Non-pigmented ciliary epithelial cell (primary cell): ENCODE results near the gene RPL21.
"Not testable (repeated sequence)": the region's sequence is repeated elsewhere in the genome, so short reads cannot be mapped to it uniquely, and the experiment has no call there.

Experiments used
- DNase-seq: peaks from one replicate; pipeline ENCODE4 v3.0.0-alpha.2; 2010; ENCODE audit warnings: low read depth

RPL21 gene

DNA sequence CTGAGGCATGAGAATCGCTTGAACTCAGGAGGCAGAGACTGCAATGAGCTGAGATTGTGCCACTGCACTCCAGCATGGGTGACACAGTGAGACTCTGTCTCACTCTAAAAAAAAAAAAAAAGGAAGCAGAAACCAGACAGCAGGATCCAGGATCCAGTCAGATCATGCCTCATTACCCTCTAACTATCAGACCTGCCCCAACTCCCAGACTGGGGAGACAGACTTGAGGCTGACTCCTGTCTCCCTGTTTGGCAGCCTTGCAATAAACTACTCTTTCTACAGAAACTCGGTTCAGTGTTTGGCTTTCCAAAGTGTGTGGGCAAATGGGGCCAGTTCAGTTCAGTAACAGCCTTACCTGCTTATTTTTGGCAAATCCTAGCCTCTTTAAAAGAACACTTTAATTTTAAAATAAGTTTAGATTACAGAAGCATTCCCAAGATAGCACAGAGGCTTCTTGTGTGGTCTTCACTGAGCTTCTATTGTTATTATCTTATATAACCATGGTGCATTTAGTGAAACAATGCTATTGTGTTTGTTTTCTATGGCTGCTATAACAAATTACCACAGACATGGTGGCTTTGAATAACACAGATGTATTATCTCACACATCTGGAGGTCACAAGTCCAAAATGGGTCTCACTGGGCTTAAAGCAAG, 37.8 kb downstream of the RPL21 start:
- no peak for DNase-seq

DNA sequence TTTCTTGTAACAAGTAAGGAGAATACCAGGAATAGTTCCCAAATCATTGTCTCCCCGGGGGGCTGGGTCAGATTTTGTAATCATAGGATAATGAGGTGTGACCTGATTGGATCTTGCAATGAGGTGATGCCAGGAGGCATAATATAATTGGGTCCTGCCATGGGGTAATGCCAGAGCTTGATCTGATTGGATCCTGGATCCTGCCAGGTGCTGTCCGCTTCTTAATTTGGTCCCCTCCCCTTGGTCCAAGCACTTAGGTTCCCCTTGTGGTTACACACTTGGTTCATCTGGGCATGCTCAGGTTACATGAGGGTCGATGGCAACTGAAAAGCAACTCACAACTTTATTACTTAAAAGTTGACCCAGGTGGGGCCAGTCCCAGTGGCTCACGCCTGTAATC, 39.4 kb downstream of the RPL21 start:
- no peak for DNase-seq

DNA sequence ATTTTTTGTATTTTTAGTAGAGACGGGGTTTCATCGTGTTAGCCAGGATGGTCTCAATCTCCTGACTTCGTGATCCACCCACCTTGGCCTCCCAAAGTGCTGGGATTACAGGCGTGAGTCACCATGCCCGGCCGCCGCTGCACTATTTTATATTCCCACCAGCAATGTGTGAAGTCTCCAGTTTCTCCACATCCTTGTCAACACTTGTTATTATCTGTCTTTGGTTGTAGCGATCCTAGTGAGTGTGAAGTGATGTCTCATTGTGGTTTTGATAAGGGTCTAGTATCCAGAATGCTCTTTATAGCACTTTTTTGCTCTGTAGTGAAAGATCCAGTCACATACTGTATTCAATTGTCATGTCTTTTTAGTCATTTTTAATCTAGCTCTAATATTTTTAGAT, 40.6 kb downstream of the RPL21 start:
- not testable (repeated sequence) for DNase-seq

DNA sequence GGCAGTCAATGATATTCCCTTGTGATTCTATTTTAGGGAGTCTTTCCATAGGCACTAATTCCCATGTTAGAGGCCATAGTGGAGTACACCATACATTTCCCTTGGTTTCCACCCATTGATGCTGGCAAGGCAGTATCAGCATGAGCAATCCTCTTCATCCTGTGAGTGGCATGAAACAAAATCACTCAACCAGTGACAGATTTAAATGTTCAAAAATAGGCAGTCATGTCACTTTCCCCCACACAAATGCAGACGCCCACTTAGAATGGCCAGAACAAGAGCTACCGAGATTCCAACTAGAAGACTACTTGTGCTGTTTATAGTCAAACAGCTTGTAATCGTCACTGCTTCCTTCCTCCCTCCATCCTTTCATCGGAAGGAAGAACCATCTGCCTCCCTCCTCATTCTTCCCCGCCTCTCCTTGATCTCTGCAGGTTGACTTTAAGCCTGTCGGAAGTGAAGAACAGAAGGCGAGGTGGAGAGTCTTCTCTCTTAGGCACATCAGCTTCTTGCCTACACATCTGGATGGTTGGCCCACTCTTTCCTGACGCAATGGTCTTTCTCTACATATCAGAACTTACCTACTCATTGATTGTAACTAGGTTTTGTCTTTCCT, 41.8 kb downstream of the RPL21 start:
- DNase-seq: no peak

DNA sequence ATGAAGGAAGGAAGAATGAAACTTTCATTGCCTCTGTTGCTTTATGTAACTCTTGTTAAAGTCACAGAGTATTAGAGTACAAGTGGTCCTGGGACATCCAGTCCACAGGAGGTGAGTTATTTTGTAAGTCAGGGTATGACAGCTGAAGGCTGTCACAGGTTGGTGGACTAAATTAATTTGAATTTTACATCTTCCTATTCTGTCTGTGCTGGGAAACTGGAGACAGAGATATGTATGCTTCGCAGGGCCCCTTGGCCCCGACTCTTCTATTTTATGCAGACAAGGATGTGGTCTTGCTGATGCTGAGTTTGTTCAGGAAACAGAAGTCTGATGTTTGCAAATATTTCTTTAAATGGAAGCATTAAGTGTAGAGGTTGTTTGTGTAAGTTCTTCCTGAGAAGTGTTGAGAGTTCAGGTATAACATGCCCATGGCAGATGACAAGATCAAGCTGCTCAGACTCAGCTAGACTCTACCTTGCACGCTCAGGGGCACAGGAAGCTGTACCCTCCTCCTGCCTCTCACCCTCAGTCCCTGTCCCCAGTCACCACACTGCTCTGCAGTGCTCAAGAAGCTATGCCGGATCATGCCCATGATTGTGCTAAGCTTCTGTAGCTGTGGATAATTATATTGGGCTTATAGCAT, 42.6 kb downstream of the RPL21 start:
- DNase-seq: no peak

DNA sequence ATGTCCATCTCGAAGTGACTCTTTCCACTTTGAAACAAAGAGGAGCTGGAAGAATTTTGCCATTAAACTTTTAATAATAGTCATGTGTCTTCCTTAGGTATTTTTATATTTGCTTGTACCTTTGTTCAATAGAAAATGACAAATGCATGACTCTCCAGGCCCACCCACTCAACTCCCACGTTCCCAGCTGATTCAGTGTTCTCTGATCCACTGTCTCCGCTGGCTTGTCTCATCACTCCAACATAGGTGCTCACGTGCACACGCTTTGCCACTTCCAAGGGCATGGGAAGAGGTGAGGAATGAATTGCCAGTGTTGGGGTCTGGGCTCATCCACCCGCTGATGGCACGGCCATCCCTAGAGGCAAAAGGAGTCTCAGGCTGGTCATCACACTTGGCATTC, 43.7 kb downstream of the RPL21 start:
- no peak for DNase-seq

DNA sequence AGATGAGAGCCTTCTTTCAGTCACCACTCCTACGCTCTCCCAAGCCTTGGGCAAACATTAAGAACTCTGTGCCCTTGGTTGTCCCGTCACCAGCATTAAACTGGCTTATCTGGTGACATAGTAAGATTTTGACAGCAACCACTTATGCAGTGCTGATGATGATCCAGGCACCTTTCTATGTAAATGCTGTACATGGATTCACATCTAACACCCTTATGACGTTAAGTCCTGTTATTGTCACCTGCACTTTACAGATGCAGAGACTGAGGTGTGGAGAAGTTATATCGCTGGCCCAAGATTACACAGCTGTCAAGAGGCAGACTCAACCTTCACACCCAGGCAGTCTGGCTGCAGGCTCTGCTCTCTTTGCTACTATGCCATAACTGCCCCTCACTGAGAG, 44.3 kb downstream of the RPL21 start:
- DNase-seq: no peak

DNA sequence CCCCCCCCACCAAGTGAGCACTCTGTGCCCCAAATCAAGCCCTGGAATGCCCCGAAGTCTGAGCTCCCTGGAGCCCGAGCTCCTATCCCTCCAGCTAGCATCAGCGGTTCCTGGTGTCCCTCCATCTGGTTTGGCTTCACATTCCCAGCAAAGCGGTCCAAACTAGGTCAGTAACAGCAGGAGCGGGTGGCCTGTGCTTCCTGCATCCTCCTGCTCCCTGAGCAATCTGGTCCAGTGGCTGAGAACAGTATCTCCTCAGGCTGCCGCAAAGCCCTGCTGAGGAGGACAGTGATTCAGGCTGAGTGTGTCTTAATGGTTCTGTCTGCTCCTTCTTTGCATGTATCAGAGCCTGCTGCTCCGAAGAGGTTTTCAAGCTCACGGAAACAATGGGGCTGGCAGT, 45.1 kb downstream of the RPL21 start:
- no peak for DNase-seq

DNA sequence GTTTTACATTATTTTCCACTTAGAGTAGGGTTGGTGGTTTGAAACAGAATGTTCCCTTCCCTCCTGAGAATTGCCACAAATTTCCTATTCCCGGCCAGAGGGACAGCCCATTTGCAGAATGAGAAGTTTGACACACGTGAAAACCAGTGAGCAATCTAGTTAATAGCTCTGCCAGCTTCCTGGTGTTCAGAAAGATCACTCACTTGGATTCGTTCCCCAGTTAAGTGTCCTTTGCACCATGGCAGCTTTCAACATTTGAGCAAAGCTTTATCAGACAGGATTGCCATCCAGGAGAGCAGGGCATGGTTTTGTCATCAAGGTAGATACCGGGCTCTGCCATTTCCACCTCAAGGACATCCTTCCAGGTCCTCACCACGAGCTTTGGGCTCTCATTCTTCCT, 47.5 kb downstream of the RPL21 start:
- DNase-seq: no peak

DNA sequence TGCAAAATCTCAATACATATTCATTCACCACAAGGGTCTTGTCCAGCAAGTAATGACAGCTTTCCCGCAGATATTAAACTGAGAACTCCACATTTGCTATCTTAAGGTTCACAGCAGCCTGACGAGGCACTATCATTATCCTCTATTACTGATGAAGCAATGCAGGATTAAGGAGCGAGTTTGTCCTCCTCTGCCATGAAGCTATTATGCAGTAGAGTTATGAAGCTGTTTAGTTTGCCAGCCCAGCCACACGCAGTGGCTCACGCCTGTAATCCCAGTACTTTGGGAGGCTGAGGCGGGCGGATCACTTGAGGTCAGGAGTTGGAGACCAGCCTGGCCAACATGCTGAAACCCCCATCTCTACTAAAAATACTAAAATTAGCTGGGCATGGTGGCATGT, 49.0 kb downstream of the RPL21 start:
- not testable (repeated sequence) for DNase-seq

DNA sequence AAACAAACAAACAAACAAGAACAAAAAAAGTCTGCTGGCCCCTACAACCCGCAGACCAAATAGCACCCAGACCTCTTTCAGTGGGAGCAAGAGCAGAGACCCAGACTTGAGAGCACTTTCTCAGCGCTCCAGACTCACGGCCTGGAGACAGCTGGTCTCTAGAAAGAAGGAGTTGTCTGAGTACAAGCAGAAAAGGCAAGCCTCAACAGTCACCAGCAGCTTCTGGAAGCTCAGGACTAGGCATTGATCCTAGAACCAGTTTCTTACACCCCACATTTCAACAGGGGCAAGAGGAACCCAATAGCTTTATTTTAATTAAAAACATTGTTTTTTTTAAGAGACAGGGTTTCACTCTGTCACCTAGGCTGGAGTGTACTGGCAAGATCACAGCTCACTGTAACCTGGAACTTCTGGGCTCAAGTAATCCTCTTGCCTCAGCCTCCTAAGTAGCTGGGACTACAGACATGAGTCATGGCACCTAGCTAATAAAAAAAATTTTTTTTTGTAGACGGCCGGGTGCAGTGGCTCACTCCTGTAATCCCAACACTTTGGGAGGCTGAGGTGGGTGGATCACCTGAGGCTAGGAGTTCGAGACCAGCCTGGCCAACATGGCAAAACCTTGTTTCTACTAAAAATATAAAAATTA, 49.7 kb downstream of the RPL21 start:
- DNase-seq: no peak

DNA sequence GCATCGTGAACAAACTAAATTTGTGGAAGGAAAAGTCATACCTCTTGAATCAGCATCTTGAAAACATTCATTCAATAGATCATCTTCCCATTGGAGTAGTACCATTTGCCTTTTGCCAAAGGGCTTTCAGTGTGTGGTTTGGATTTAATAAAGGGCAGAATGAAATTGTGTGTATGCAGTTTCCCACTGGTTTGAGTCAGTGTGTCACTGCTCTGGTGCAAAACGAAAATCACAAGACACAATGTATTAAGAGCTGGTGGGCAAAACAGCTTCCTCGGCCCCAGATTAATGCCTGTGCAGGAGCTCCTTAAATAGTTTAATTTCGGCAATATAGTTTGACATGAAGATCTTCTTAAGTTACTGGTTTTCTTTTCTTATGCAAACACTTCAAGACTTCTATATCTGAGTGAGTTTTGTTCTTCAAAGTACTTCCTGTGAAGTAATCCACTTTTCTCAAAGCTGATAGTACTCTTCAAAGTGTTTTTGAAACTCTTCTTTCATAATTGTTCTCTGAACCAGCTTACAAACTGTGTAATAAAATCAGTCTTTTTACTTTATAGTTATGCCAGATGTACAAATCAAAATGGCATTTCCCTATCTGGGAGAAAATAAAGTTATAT, 51.4 kb downstream of the RPL21 start:
- DNase-seq: no peak

DNA sequence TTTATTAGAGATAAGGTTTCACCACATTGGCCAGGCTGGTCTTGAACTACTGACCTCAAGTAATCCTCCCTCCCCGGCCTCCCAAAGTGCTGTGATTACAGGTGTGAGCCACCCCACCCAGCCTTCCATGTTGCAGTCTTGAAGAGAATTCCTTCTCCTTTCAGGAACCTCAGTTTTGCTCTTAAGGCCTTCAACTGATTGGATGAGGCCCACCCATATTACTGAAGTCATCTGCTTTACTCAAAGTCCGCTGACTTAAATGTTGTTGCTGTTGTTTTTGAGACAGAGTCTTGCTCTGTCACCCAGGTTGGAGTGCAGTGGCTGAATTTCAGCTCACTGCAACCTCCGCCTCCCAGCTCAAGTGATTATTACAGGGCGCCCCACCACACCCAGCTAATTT, 52.7 kb downstream of the RPL21 start:
- no peak for DNase-seq

DNA sequence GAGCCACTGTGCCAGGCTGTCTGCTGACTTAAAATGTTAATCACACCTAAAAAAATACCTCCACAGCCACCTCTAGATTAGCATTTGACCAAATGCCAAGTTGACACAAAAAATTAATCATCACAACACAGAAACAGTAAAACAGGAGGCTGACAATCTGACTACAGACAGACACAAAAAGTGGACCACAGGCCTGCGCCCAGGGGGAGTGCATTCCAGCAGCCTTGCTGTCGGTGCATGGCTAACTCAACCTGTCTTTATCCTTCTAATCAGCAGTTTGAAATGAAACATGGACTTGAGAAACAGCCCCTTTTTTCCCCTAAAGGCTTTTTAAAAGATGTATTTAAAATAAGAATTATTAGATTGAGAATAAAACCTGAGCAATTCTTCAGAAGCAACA, 53.3 kb downstream of the RPL21 start:
- DNase-seq: no peak
